ENCODE results near the gene GPR63. TPM values are rescaled to one million over a fixed set of nuclear protein-coding genes. Genes with fewer than 3 reads are reported as not detected.

The GPR63 gene
- polyA plus RNA-seq, 4 donors = under 0.01 to 2.4 (median 0.48) TPM

- H3K9me3 ChIP-seq (ENCODE audit: control insufficient read depth in 2 of 2, insufficient read depth in 1 of 2, low read depth in 1 of 2, low read length in 1 of 2) = no peaks in the 10 kb centered on the region
- DNase-seq (peak in 1 of 2 donors; percentile 4), FAIRE-seq (no peak)
- H3K27ac ChIP-seq (ENCODE audit: low read depth in 1 of 3, low read length in 2 of 3) = peak overlapping the region in 1 of 3 donors; percentile 20
- H3K4me3 ChIP-seq (ENCODE audit: low read depth in 1 of 3, low read length in 3 of 3) = no peak overlapping the region
- no peaks in the 10 kb centered on the region for H3K36me3 ChIP-seq (ENCODE audit: control insufficient read depth in 3 of 3, insufficient read depth in 2 of 3, low read depth in 1 of 3, low read length in 3 of 3)
- no peaks in the 10 kb centered on the region for H3K4me1 ChIP-seq (ENCODE audit: control insufficient read depth in 3 of 3, insufficient read depth in 2 of 3, low read depth in 1 of 3, low read length in 2 of 3)
- H3K27me3 ChIP-seq (ENCODE audit: control insufficient read depth in 3 of 3, insufficient read depth in 3 of 3, low read length in 3 of 3) = peaks cover 0 to 6% (median 0%) of the 10 kb centered on the region in 3 donors
- 42 to 80% (median 60%) methylated on average over 3 of the region's 3 CpGs for WGBS, 3 donors
Measured at GRCh38 chr6:96864216-96865054, 27.2 kb upstream of the GPR63 start.

GRCh38 chr6:96862560-96862959 is 25.3 kb upstream of the GPR63 start:
- Histone ChIP-seq H3K9me3 (ENCODE audit: control insufficient read depth in 2 of 2, insufficient read depth in 1 of 2, low read depth in 1 of 2, low read length in 1 of 2) (no peaks in the 10 kb centered on the region), H3K27ac (ENCODE audit: low read depth in 1 of 3, low read length in 2 of 3) (no peak overlapping the region), H3K36me3 (ENCODE audit: control insufficient read depth in 3 of 3, insufficient read depth in 2 of 3, low read depth in 1 of 3, low read length in 3 of 3) (no peaks in the 10 kb centered on the region), H3K27me3 (ENCODE audit: control insufficient read depth in 3 of 3, insufficient read depth in 3 of 3, low read length in 3 of 3) (peaks cover 0 to 5% (median 0%) of the 10 kb centered on the region in 3 donors), H3K4me3 (ENCODE audit: low read depth in 1 of 3, low read length in 3 of 3) (no peak overlapping the region), H3K4me1 (ENCODE audit: control insufficient read depth in 3 of 3, insufficient read depth in 2 of 3, low read depth in 1 of 3, low read length in 2 of 3) (no peaks in the 10 kb centered on the region)
- WGBS, 3 donors = 41 to 52% (median 44%) methylated on average over 1 of the region's 1 CpG
- DNase-seq = no peak
- FAIRE-seq = no peak

- no peak for DNase-seq
- no peaks in the 10 kb centered on the region for H3K4me1 ChIP-seq (ENCODE audit: control insufficient read depth in 3 of 3, insufficient read depth in 2 of 3, low read depth in 1 of 3, low read length in 2 of 3)
- FAIRE-seq = no peak
Measured at GRCh38 chr6:96861588-96861987, 24.3 kb upstream of the GPR63 start.

GRCh38 chr6:96856856-96857255 is 19.6 kb upstream of the GPR63 start:
- WGBS, 3 donors = 65 to 81% (median 70%) methylated on average over 1 of the region's 1 CpG
- Histone ChIP-seq H3K27me3 (ENCODE audit: control insufficient read depth in 3 of 3, insufficient read depth in 3 of 3, low read length in 3 of 3) (peaks cover 0 to 3% (median 0%) of the 10 kb centered on the region in 3 donors), H3K27ac (ENCODE audit: low read depth in 1 of 3, low read length in 2 of 3) (no peak overlapping the region), H3K9me3 (ENCODE audit: control insufficient read depth in 2 of 2, insufficient read depth in 1 of 2, low read depth in 1 of 2, low read length in 1 of 2) (no peaks in the 10 kb centered on the region), H3K4me1 (ENCODE audit: control insufficient read depth in 3 of 3, insufficient read depth in 2 of 3, low read depth in 1 of 3, low read length in 2 of 3) (no peaks in the 10 kb centered on the region), H3K36me3 (ENCODE audit: control insufficient read depth in 3 of 3, insufficient read depth in 2 of 3, low read depth in 1 of 3, low read length in 3 of 3) (no peaks in the 10 kb centered on the region), H3K4me3 (ENCODE audit: low read depth in 1 of 3, low read length in 3 of 3) (no peak overlapping the region)
- no peak for FAIRE-seq
- DNase-seq = no peak

More at GRCh38 chr6:96861588-96861987, 24.3 kb upstream of the GPR63 start:
- no peak overlapping the region for H3K27ac ChIP-seq (ENCODE audit: low read depth in 1 of 3, low read length in 2 of 3)
- no peaks in the 10 kb centered on the region for H3K36me3 ChIP-seq (ENCODE audit: control insufficient read depth in 3 of 3, insufficient read depth in 2 of 3, low read depth in 1 of 3, low read length in 3 of 3)
- no peaks in the 10 kb centered on the region for H3K9me3 ChIP-seq (ENCODE audit: control insufficient read depth in 2 of 2, insufficient read depth in 1 of 2, low read depth in 1 of 2, low read length in 1 of 2)
- no peak overlapping the region for H3K4me3 ChIP-seq (ENCODE audit: low read depth in 1 of 3, low read length in 3 of 3)
- peaks cover 0 to 3% (median 0%) of the 10 kb centered on the region in 3 donors for H3K27me3 ChIP-seq (ENCODE audit: control insufficient read depth in 3 of 3, insufficient read depth in 3 of 3, low read length in 3 of 3)

GRCh38 chr6:96853083-96853482 is 15.8 kb upstream of the GPR63 start:
- WGBS, 3 donors = 78 to 85% (median 81%) methylated on average over 2 of the region's 2 CpGs
- Histone ChIP-seq H3K27me3 (ENCODE audit: control insufficient read depth in 3 of 3, insufficient read depth in 3 of 3, low read length in 3 of 3) (no peaks in the 10 kb centered on the region), H3K36me3 (ENCODE audit: control insufficient read depth in 3 of 3, insufficient read depth in 2 of 3, low read depth in 1 of 3, low read length in 3 of 3) (no peaks in the 10 kb centered on the region), H3K9me3 (ENCODE audit: control insufficient read depth in 2 of 2, insufficient read depth in 1 of 2, low read depth in 1 of 2, low read length in 1 of 2) (no peaks in the 10 kb centered on the region), H3K27ac (ENCODE audit: low read depth in 1 of 3, low read length in 2 of 3) (no peak overlapping the region), H3K4me3 (ENCODE audit: low read depth in 1 of 3, low read length in 3 of 3) (no peak overlapping the region), H3K4me1 (ENCODE audit: control insufficient read depth in 3 of 3, insufficient read depth in 2 of 3, low read depth in 1 of 3, low read length in 2 of 3) (no peaks in the 10 kb centered on the region)
- DNase-seq (no peak), FAIRE-seq (no peak)

- WGBS, 3 donors = 90 to 95% (median 93%) methylated on average over 3 of the region's 3 CpGs
- H3K4me3 ChIP-seq (ENCODE audit: low read depth in 1 of 3, low read length in 3 of 3) = no peak overlapping the region
- H3K27ac ChIP-seq (ENCODE audit: low read depth in 1 of 3, low read length in 2 of 3) = no peak overlapping the region
- no peak for FAIRE-seq
- DNase-seq = no peak
- H3K27me3 ChIP-seq (ENCODE audit: control insufficient read depth in 3 of 3, insufficient read depth in 3 of 3, low read length in 3 of 3) = no peaks in the 10 kb centered on the region
- no peaks in the 10 kb centered on the region for H3K4me1 ChIP-seq (ENCODE audit: control insufficient read depth in 3 of 3, insufficient read depth in 2 of 3, low read depth in 1 of 3, low read length in 2 of 3)
- no peaks in the 10 kb centered on the region for H3K9me3 ChIP-seq (ENCODE audit: control insufficient read depth in 2 of 2, insufficient read depth in 1 of 2, low read depth in 1 of 2, low read length in 1 of 2)
- H3K36me3 ChIP-seq (ENCODE audit: control insufficient read depth in 3 of 3, insufficient read depth in 2 of 3, low read depth in 1 of 3, low read length in 3 of 3) = no peaks in the 10 kb centered on the region
Measured at GRCh38 chr6:96852605-96853004, 15.3 kb upstream of the GPR63 start.

GRCh38 chr6:96851858-96852257 is 14.6 kb upstream of the GPR63 start:
- no peak overlapping the region for H3K4me3 ChIP-seq (ENCODE audit: low read depth in 1 of 3, low read length in 3 of 3)
- no peaks in the 10 kb centered on the region for H3K36me3 ChIP-seq (ENCODE audit: control insufficient read depth in 3 of 3, insufficient read depth in 2 of 3, low read depth in 1 of 3, low read length in 3 of 3)
- DNase-seq (no peak), FAIRE-seq (no peak)
- 67 to 92% (median 80%) methylated on average over 8 of the region's 8 CpGs for WGBS, 3 donors
- H3K4me1 ChIP-seq (ENCODE audit: control insufficient read depth in 3 of 3, insufficient read depth in 2 of 3, low read depth in 1 of 3, low read length in 2 of 3) = no peaks in the 10 kb centered on the region
- no peak overlapping the region for H3K27ac ChIP-seq (ENCODE audit: low read depth in 1 of 3, low read length in 2 of 3)
- no peaks in the 10 kb centered on the region for H3K9me3 ChIP-seq (ENCODE audit: control insufficient read depth in 2 of 2, insufficient read depth in 1 of 2, low read depth in 1 of 2, low read length in 1 of 2)
- H3K27me3 ChIP-seq (ENCODE audit: control insufficient read depth in 3 of 3, insufficient read depth in 3 of 3, low read length in 3 of 3) = no peaks in the 10 kb centered on the region

GRCh38 chr6:96849615-96850014 is 12.3 kb upstream of the GPR63 start:
- Histone ChIP-seq H3K27ac (ENCODE audit: low read depth in 1 of 3, low read length in 2 of 3) (no peak overlapping the region), H3K9me3 (ENCODE audit: control insufficient read depth in 2 of 2, insufficient read depth in 1 of 2, low read depth in 1 of 2, low read length in 1 of 2) (no peaks in the 10 kb centered on the region), H3K27me3 (ENCODE audit: control insufficient read depth in 3 of 3, insufficient read depth in 3 of 3, low read length in 3 of 3) (no peaks in the 10 kb centered on the region), H3K36me3 (ENCODE audit: control insufficient read depth in 3 of 3, insufficient read depth in 2 of 3, low read depth in 1 of 3, low read length in 3 of 3) (no peaks in the 10 kb centered on the region), H3K4me3 (ENCODE audit: low read depth in 1 of 3, low read length in 3 of 3) (no peak overlapping the region), H3K4me1 (ENCODE audit: control insufficient read depth in 3 of 3, insufficient read depth in 2 of 3, low read depth in 1 of 3, low read length in 2 of 3) (no peaks in the 10 kb centered on the region)
- DNase-seq (no peak), FAIRE-seq (no peak)
- WGBS, 3 donors = 66 to 79% (median 71%) methylated on average over 2 of the region's 2 CpGs

GRCh38 chr6:96844530-96844929 is 7.3 kb upstream of the GPR63 start:
- FAIRE-seq (no peak), DNase-seq (no peak)
- no peaks in the 10 kb centered on the region for H3K36me3 ChIP-seq (ENCODE audit: control insufficient read depth in 3 of 3, insufficient read depth in 2 of 3, low read depth in 1 of 3, low read length in 3 of 3)
- H3K4me3 ChIP-seq (ENCODE audit: low read depth in 1 of 3, low read length in 3 of 3) = no peak overlapping the region
- H3K27ac ChIP-seq (ENCODE audit: low read depth in 1 of 3, low read length in 2 of 3) = no peak overlapping the region
- H3K4me1 ChIP-seq (ENCODE audit: control insufficient read depth in 3 of 3, insufficient read depth in 2 of 3, low read depth in 1 of 3, low read length in 2 of 3) = no peaks in the 10 kb centered on the region
- no peaks in the 10 kb centered on the region for H3K9me3 ChIP-seq (ENCODE audit: control insufficient read depth in 2 of 2, insufficient read depth in 1 of 2, low read depth in 1 of 2, low read length in 1 of 2)
- peaks cover 0 to 2% (median 0%) of the 10 kb centered on the region in 3 donors for H3K27me3 ChIP-seq (ENCODE audit: control insufficient read depth in 3 of 3, insufficient read depth in 3 of 3, low read length in 3 of 3)

Data from small intestine (tissue), 7 donors.